ENCODE measurements around the gene PICALM.
A peak's percentile ranks its signal among the peaks of the same experiment; 100 is the strongest.

The PICALM gene

GRCh38 chr11:86047275-86047991 lies 21.5 kb downstream of the PICALM start:
- DNase-seq = no peak

GRCh38 chr11:86046116-86046515 lies 22.8 kb downstream of the PICALM start:
- no peak for DNase-seq

- no peak for DNase-seq
These were observed 24.9 kb downstream of the PICALM start for GRCh38 chr11:86043765-86044503.

GRCh38 chr11:86041975-86042378 lies 26.9 kb downstream of the PICALM start:
- peak; percentile 93 for DNase-seq

DNA sequence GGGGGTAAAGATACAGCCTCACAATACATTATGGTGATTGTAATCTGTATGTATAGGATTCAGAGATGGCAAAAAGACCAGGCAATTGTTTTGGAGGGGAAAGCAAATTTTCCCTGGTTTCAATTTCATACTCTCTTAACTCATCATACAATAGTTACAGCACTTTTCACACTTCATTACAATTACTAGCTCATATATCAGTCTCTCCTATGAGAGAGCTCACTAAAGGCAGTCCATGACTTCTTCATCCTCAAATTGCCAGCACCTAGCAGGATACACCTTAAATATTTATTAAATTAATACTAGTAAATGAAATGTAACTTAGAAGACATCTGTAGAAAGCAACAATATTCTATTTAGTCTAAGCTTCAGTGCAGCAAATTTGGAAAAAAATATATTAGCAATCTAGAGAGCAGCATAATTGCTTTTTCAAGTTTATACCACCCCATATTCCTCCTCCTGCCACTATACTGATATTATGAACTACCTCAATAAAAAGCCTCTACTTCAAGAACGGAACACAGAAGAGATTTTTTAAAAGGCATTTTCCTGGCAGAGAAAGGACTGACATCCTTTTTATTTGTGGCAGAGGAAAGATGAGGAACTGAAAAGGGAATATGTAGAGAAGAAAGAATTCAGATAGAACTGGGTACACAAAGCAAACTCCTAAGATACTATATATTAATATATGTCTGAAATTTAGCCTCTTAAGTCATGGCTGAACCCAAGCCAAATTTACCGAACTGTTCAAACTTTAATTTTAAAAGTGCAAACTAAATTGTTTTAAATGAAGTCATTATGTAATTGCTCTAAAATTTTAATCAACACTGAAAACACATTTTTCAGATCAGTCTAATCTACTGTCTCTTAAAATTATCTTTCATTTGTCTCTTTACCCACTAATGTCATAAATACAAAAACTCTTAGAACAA lies 27.7 kb downstream of the PICALM start:
- DNase-seq = no peak

GRCh38 chr11:86039094-86039493 lies 29.8 kb downstream of the PICALM start:
- no peak for DNase-seq

GRCh38 chr11:86037743-86038142 lies 31.1 kb downstream of the PICALM start:
- no peak for DNase-seq

DNA sequence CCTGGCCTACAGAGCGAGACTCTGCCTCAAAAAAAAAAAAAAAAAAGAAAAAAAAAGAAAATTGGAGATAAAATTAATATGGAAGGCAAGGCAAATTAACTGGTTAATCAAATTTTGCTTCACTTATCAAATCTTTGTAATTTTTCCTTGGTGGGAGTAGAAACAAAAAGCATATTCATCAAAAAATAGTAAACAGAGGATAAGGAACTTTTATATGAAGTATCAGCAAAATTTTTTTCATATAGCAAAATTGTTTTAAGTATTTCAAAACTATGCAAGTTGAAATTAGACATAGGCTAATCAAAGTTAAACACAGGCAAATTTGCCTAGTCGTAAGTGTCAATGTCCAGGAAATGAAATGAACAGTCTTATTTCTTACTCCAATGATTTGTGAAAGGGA lies 33.0 kb downstream of the PICALM start:
- DNase-seq = no peak

DNA sequence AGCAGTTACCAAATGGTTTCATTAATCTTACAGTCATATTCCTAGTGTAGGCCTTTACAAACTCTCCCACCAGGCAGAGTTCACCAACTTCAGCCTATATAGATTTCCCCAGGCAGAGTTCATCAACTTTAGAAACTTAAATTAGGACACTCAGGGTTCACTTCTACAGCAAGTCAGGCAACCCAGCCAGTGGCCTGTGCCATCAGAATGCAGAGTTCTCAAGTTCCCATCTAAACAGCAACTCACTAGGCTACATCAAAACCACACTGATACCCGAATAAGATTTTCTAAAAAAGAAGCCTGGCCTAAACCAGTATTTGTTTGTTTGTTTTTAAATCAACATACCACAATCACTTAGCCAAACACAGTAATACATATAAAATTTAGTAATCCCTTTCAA lies 33.7 kb downstream of the PICALM start:
- no peak for DNase-seq

GRCh38 chr11:86034710-86035109 lies 34.2 kb downstream of the PICALM start:
- no peak for DNase-seq

- no peak for DNase-seq
These were observed 47.5 kb downstream of the PICALM start for GRCh38 chr11:86021377-86021776.

- no peak for DNase-seq
These were observed 50.6 kb downstream of the PICALM start for GRCh38 chr11:86018249-86018648.

DNA sequence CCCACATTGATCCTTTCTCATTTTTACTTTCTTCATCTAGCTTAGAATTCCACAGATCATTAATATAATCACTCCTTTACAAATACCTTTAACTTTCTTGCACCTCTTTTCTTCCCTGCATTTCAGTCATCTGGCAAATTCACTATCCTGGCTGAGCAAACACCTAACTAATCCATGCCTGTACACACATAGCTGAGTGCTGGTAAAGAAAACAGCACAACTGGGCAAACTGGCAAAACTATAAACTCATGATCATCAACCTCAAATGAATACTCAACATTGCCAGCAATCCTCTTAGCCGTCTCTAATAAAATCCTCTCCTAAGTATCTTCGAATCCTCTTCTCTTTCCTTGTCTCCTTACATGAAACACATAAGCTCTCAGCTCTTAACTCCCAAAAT lies 52.4 kb downstream of the PICALM start:
- DNase-seq = no peak

DNA sequence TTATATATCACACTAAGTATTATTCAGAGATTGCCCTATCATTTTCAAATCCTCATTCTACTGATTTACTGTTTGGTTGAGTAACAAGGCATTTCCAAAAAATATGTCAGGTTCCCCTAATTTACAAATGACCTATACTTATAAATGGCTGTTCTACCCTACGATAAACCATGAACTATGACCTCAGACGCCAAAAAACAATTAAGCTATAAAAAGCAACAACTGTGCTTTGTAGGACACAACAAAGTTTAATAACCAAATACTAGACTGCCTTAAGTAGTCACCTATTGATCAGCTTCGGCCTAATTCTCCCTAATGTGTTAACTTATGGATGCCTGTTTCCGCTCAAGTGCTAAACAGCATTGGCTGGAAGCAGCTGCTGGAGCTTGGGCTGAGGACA lies 53.2 kb downstream of the PICALM start:
- DNase-seq = no peak

- no peak for DNase-seq
These were observed 54.7 kb downstream of the PICALM start for GRCh38 chr11:86014221-86014620.

DNA sequence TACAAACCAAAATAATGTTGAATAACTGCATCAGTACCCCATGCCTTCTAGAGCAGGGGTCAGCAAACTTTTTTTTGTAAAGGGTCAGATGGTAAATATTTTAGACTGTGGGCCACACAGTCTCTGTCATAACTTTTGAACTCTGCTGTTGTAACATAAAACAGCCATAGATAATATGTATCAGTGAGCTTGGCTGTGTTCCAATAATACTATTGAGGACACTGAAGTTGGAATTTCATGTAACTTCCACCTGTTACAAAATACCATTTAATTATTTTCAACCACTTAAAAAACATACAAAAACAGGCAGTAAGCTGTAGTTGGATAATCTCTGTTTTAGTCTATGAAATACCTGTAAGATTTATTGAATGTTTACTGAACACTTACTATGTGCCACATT lies 55.2 kb downstream of the PICALM start:
- no peak for DNase-seq

DNA sequence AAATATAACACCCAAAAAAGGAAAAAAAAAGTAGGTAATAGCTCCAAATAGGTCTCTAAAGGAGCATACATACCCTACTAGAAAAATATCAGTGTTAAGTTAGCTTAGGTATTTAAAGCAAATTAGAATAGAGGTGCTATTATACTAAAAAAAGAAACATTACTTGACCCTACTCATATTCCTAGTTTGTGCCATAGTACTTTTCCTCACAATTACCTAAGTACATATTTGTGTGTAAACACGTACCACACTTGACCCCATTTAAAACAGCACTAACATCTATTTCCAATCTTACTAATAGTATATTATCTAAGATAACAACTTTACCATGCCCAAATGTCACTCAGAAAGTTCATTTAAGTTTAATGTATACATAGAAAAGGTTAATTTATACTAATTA lies 57.7 kb downstream of the PICALM start:
- no peak for DNase-seq

DNA sequence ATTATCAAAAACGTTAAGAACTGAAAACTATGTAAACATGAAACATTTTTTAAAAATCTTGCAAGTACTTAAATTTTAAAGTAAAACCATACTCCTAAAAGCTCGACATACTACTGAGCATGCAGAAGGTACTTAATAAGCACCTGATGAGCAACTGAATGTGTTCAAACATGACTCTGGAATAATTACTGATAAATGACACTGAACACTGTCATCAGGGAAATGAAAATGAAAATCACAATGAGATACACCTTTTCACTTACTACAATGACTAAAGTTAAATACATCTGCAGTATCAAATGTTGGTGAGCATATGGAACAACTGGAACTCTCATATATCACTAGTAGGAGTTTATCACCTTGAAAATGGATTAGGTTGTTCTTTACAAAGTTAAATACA lies 65.2 kb downstream of the PICALM start:
- no peak for DNase-seq

GRCh38 chr11:86002431-86002830 lies 66.5 kb downstream of the PICALM start:
- DNase-seq = no peak

DNA sequence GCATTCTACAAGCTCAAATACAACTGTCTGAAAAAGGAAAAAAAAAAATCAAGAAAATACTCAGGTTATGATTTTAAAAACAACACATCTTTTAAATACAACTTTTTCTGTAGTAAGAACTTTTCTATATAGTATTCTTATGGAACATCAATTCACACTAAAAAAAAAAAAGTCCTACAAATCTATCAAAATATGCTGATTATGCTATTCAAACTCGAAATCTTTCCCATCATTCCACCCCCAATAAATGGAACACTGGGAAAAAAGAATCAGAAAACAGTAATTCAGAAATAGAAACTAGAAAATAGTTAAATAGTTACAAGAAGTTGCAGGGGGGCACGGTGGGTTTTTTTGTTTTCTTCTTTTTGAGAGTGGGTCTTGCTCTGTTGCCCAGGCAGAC lies 77.4 kb downstream of the PICALM start:
- DNase-seq = no peak

DNA sequence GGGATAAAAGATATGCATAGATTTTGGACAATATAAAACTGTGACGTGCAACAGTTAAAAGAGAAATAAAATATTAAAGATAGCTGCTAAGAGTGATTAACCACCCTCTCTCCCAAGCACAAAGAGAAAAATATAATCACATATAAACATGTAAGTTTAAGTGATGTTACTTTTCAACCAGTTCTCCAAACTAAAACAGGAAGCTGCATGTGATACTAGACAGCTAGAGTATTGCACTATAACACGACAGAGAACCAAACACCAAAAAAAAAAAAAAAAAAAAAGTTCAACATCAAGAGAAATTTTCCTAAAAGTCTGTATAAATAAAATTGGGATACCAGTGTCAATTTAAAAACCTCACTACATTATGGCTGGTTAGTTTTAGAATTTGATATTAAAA lies 79.1 kb downstream of the PICALM start:
- no peak for DNase-seq

- no peak for DNase-seq
These were observed 80.1 kb downstream of the PICALM start for GRCh38 chr11:85988780-85989179.

DNA sequence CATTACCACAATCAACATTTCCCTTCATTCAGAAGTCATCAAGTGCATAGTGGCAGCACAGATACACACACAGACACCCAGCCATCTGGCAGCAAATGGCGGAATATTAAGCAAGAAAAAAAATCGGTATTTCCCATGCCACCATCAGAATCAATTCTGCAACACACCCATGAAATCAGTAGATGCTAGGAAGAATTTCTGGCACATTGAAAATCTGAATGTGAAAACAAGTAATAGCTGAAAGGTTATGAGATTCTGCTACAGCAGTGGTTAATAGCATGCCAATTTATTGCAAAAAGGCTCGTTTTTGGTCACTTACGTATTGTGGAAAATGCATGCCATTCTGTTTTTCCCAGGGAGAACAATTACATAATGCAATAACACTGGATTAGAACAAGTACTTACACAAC lies 91.1 kb downstream of the PICALM start:
- DNase-seq = no peak

DNA sequence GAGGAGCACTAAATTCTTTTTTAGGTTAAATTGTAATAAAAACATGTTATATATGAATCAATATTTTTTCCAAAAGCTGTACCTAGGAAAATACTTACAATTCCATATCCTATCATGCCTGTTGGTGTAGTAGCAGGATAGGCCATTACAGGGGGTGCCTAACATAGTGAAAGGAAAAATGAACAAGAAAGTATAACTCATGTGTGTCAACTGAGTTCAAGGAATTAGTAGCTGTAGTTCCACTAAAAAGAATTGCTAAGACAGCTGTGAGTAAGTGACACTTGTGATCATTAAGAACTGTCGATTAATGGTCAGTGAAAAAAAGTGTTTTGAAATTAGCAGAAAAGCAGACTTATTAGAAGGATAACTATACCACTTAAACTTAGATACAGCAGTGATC lies 92.4 kb downstream of the PICALM start:
- no peak for DNase-seq
